Neutrophil (primary cell): Measurements from ENCODE around the gene SETDB1.
A peak's percentile ranks its signal among the peaks of the same experiment; 100 is the strongest.

Experiments
- H3K27ac ChIP-seq: fragments of 200-600 bp; sonication (generic); 2 replicates; pipeline ENCODE4 v1.5.1; 2016; ENCODE audit warnings: mild to moderate bottlenecking, moderate library complexity
- H3K27me3 ChIP-seq: fragments of 200-600 bp; sonication (generic); 2 replicates; pipeline ENCODE4 v1.6.0; 2016; ENCODE audit warnings: mild to moderate bottlenecking
- H3K36me3 ChIP-seq: fragments of 200-600 bp; sonication (generic); 2 replicates; pipeline ENCODE4 v1.5.1; 2017
- H3K4me1 ChIP-seq, 2 experiments: fragments of 200-600 bp in 1 of 2; sonication (generic) in 1 of 2; 1 replicate in 1 of 2; 2 replicates in 1 of 2; pipeline versions ENCODE4 v1.5.1 to v1.6.1; 2013 to 2016; ENCODE audit warnings: low read depth in 1 of 2, low read length in 1 of 2, mild to moderate bottlenecking in 1 of 2, moderate library complexity in 1 of 2; ENCODE audit not compliant: control insufficient read depth in 1 of 2, insufficient read depth in 1 of 2
- H3K4me3 ChIP-seq, 2 experiments: fragments of 200-600 bp in 1 of 2; sonication (generic) in 1 of 2; 1 replicate in 1 of 2; 2 replicates in 1 of 2; pipeline ENCODE4 v1.5.1; 2013 to 2016; ENCODE audit warnings: low read depth in 1 of 2, low read length in 1 of 2, mild to moderate bottlenecking in 1 of 2, moderate library complexity in 1 of 2
- H3K9me3 ChIP-seq: fragments of 200-600 bp; sonication (generic); 2 replicates; pipeline ENCODE4 v1.5.1; 2016
- CTCF ChIP-seq: fragments of 200-600 bp; sonication (generic); IDR thresholded peaks from 2 replicates; pipeline ENCODE4 v1.5.1; 2016; ENCODE audit warnings: antibody characterized with exemption

The SETDB1 gene

GRCh38 chr1:150968491-150968890 is 42.3 kb downstream of the SETDB1 start:
- Histone ChIP-seq H3K9me3 (no peaks in the 10 kb centered on the region), H3K4me3 (no peak overlapping the region), H3K27me3 (no peaks in the 10 kb centered on the region), H3K27ac (no peak overlapping the region), H3K36me3 (peaks cover 58% of the 10 kb centered on the region), H3K4me1 (peaks cover 28 to 32% of the 10 kb centered on the region in 2 experiments)
- no peak for TF ChIP-seq CTCF

GRCh38 chr1:150969626-150970025 is 43.5 kb downstream of the SETDB1 start:
- Histone ChIP-seq H3K9me3 (no peaks in the 10 kb centered on the region), H3K4me3 (no peak overlapping the region), H3K27ac (no peak overlapping the region), H3K27me3 (no peaks in the 10 kb centered on the region), H3K36me3 (peaks cover 46% of the 10 kb centered on the region), H3K4me1 (peaks cover 32 to 37% of the 10 kb centered on the region in 2 experiments)
- TF ChIP-seq CTCF: no peak

- Histone ChIP-seq H3K27me3 (no peaks in the 10 kb centered on the region), H3K27ac (peak overlapping the region; percentile 97), H3K4me1 (peaks cover 42 to 50% of the 10 kb centered on the region in 2 experiments), H3K36me3 (peaks cover 32% of the 10 kb centered on the region), H3K4me3 (peak overlapping the region in 1 of 2 experiments; percentile 18), H3K9me3 (no peaks in the 10 kb centered on the region)
- no peak for TF ChIP-seq CTCF
Observed at GRCh38 chr1:150970808-150971582, 44.8 kb downstream of the SETDB1 start.

GRCh38 chr1:150971583-150972416 is 45.6 kb downstream of the SETDB1 start:
- no peaks in the 10 kb centered on the region for H3K9me3 ChIP-seq
- peak overlapping the region; percentile 97 for H3K27ac ChIP-seq
- TF ChIP-seq CTCF: no peak
- H3K36me3 ChIP-seq: peaks cover 24% of the 10 kb centered on the region
- no peaks in the 10 kb centered on the region for H3K27me3 ChIP-seq
- peaks cover 50 to 58% of the 10 kb centered on the region in 2 experiments for H3K4me1 ChIP-seq
- peak overlapping the region; percentile 18 to 90 for H3K4me3 ChIP-seq

GRCh38 chr1:150972417-150972940 is 46.3 kb downstream of the SETDB1 start:
- H3K9me3 ChIP-seq: no peaks in the 10 kb centered on the region
- H3K27ac ChIP-seq: peak overlapping the region; percentile 97
- no peaks in the 10 kb centered on the region for H3K27me3 ChIP-seq
- H3K36me3 ChIP-seq: peaks cover 18% of the 10 kb centered on the region
- TF ChIP-seq CTCF: no peak
- peak overlapping the region; percentile 79 to 90 for H3K4me3 ChIP-seq
- peaks cover 57 to 65% of the 10 kb centered on the region in 2 experiments for H3K4me1 ChIP-seq
